ENCODE results near the gene CHCHD3. TPM values are rescaled to one million over a fixed set of nuclear protein-coding genes. Genes with fewer than 3 reads are reported as not detected.
"Not testable (repeated sequence)": the region's sequence is repeated elsewhere in the genome, so short reads cannot be mapped to it uniquely, and the experiment has no call there.

The CHCHD3 gene
- polyA plus RNA-seq, 1 donor: 56.8 TPM

DNA sequence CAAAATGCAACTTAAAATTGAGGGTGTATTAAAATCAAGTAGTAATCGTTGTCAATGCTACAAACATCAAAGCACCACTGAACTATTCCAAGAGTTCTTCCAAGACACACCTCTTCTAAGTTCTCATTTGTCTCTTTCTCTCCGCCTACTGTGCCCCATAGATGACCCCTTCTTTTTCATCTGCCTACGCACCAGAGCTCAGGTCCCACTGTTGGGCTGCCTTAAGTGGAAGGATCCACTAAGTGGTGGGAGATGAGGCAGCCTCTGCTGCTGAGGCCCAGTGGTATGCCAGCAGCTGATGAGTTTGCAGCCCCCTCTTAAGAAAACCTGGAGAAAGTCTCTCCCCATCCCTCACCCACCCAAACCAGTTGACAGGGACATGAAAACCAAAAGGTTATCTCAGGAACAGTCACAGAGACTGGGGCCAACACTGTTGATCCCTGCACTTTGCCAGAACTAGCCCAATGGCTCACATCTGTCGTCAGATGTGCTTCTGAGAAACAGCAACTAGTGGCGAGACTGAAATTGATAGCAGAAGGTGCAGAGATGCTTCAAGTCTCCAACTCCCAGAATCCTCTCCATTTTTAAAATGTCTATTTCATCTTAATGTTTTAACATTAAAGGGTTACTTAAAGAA, 88.4 kb downstream of the CHCHD3 start:
- Histone ChIP-seq H3K4me3 (ENCODE audit: low read length) (no peak overlapping the region), H3K9me3 (ENCODE audit: control insufficient read depth, low read depth, low read length) (no peaks in the 10 kb centered on the region), H3K4me1 (ENCODE audit: control insufficient read depth, insufficient read depth, low read length) (peaks cover 7% of the 10 kb centered on the region), H3K36me3 (ENCODE audit: control insufficient read depth, insufficient read depth, low read length) (no peaks in the 10 kb centered on the region), H3K27me3 (ENCODE audit: control insufficient read depth, insufficient read depth, low read length) (no peaks in the 10 kb centered on the region), H3K27ac (ENCODE audit: low read length) (no peak overlapping the region)
- DNase-seq: no peak
- 100% methylated on average over 1 of the region's 5 CpGs for WGBS (ENCODE audit: insufficient coverage, low lambda C conversion rate)

DNA sequence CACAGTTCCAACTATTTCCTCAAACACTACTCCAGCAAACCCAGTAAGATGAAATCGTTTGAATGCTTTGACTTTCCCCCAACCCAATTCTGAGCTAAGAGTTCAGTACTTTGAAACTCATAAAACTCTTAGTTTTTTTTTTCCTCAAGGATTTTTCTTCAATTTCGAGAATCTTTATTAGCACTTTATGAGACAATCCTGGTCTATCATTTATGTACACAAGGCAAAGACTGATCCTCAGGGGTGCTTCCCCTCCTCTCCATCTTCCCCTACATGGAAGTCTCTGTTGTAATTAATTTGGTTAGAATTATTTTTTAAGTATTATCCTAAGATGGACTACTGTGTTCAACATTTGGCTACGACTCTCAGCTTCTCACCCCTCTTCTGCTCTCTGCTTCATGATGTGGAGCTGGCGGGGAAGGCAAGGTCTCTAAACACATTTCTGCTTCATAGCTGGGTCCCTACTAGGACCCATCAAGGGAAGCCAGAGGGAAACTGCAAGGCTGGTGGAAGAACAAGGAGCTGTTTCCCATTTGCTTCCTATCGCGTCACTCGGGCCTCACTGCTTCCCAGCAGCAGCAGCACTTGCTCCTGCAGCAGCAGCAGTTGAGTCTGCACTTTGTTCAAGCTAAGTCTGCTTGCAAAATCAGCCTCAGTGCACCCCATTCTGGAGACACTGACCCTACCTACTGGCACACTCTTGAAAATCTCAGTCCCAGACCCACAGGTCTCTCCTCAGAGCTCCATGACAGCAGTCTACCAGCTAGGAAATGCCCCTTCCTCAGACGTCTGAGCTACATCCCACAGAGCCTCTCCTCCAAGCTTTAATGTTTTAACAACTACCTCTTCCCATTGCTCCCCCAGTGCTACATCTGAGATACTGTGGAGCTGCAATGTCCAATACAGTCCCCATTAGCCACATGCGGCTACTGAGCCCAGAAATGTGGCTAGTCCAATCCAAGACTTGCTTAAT, 90.0 kb downstream of the CHCHD3 start:
- H3K4me3 ChIP-seq (ENCODE audit: low read length): no peak overlapping the region
- WGBS (ENCODE audit: insufficient coverage, low lambda C conversion rate): 40% methylated on average over 1 of the region's 9 CpGs
- H3K9me3 ChIP-seq (ENCODE audit: control insufficient read depth, low read depth, low read length): no peaks in the 10 kb centered on the region
- no peaks in the 10 kb centered on the region for H3K36me3 ChIP-seq (ENCODE audit: control insufficient read depth, insufficient read depth, low read length)
- H3K27ac ChIP-seq (ENCODE audit: low read length): no peak overlapping the region
- H3K27me3 ChIP-seq (ENCODE audit: control insufficient read depth, insufficient read depth, low read length): no peaks in the 10 kb centered on the region
- H3K4me1 ChIP-seq (ENCODE audit: control insufficient read depth, insufficient read depth, low read length): peaks cover 7% of the 10 kb centered on the region
- DNase-seq: peak; percentile 23 to 58

DNA sequence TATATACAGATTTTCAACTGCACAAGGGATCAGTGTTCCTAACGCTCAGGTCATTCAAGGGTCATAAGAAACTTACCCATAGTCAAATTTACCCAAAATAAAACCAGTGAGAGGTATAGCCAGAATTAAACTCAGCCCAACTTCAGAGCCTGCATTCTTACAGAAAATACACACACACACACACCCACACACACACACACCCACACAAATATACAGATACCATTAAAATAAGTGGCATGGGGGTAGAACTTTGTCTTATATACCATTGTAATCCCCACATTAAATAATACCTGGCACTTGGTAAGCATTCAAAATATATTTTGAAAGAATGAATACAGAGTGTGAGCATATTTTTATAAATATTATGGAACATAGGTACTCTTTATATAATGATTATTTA, 93.8 kb downstream of the CHCHD3 start:
- no peaks in the 10 kb centered on the region for H3K36me3 ChIP-seq (ENCODE audit: control insufficient read depth, insufficient read depth, low read length)
- H3K27ac ChIP-seq (ENCODE audit: low read length): no peak overlapping the region
- DNase-seq: no peak
- H3K4me1 ChIP-seq (ENCODE audit: control insufficient read depth, insufficient read depth, low read length): peaks cover 7% of the 10 kb centered on the region
- H3K4me3 ChIP-seq (ENCODE audit: low read length): no peak overlapping the region
- peaks cover 4% of the 10 kb centered on the region for H3K9me3 ChIP-seq (ENCODE audit: control insufficient read depth, low read depth, low read length)
- no peaks in the 10 kb centered on the region for H3K27me3 ChIP-seq (ENCODE audit: control insufficient read depth, insufficient read depth, low read length)
- no CpG with 5 or more reads among the region's 1 CpG for WGBS (ENCODE audit: insufficient coverage, low lambda C conversion rate)

DNA sequence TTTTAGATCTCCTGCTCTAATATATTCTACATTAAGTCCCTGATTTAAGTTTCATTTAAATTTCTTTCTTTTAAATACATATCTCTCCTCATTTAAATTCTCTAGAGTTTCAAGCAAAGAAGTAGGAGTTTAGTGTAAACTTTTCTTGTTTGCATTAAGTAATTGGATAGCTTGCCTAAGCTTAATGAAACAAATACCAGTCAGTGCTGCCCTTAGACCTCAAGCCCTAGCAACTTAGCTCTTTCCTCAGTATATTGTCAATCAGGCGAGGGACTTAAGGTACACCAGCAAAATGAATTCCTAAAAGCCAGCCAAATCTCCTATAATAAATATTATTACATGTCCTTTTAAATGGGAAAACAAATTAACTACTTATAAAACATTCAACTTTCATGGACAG, 101.5 kb downstream of the CHCHD3 start:
- Histone ChIP-seq H3K36me3 (ENCODE audit: control insufficient read depth, insufficient read depth, low read length) (no peaks in the 10 kb centered on the region), H3K4me3 (ENCODE audit: low read length) (no peak overlapping the region), H3K27me3 (ENCODE audit: control insufficient read depth, insufficient read depth, low read length) (no peaks in the 10 kb centered on the region), H3K4me1 (ENCODE audit: control insufficient read depth, insufficient read depth, low read length) (no peaks in the 10 kb centered on the region), H3K27ac (ENCODE audit: low read length) (no peak overlapping the region), H3K9me3 (ENCODE audit: control insufficient read depth, low read depth, low read length) (peaks cover 4% of the 10 kb centered on the region)
- no peak for DNase-seq
- WGBS (ENCODE audit: insufficient coverage, low lambda C conversion rate): no CpG with 5 or more reads among the region's 1 CpG

DNA sequence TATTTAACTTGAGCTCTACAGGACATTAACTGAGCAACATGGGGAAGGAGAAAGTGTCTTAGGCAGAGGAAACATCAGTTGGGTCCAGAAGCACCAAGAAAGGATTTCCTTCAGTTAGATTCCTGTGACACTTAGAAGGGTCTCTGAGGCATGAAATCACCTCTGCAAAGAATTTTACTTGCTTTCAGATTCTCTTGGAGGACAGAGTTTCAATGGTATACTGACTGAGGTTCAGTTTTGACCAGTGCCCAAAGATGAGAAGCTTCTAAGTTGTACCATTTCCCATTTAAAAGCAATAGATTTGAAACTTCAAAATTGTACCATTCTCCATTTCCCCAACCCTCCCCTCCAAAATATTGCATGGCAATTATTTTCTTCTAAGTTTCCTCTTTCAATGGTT, 102.4 kb downstream of the CHCHD3 start:
- peaks cover 4% of the 10 kb centered on the region for H3K9me3 ChIP-seq (ENCODE audit: control insufficient read depth, low read depth, low read length)
- no peaks in the 10 kb centered on the region for H3K36me3 ChIP-seq (ENCODE audit: control insufficient read depth, insufficient read depth, low read length)
- DNase-seq: no peak
- H3K4me3 ChIP-seq (ENCODE audit: low read length): no peak overlapping the region
- no peak overlapping the region for H3K27ac ChIP-seq (ENCODE audit: low read length)
- H3K4me1 ChIP-seq (ENCODE audit: control insufficient read depth, insufficient read depth, low read length): no peaks in the 10 kb centered on the region
- no peaks in the 10 kb centered on the region for H3K27me3 ChIP-seq (ENCODE audit: control insufficient read depth, insufficient read depth, low read length)

DNA sequence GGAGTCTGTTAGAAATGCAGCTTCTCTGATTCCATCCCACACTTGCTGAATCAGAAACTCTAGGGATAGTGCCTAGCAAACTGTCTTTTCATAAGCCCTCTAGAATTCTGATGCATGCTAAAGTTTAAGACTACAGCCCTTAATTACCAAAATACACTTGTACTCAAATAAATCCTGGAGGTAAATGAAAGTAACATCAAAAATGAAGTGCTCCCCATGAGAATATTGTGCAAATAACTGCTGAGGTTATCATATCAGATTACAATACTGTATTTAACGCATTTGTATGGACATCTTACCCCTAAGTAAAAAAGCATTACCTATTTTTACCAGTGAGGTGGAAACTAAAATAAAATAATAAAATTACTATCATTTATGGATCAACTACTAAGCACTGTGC, 104.7 kb downstream of the CHCHD3 start:
- no peaks in the 10 kb centered on the region for H3K4me1 ChIP-seq (ENCODE audit: control insufficient read depth, insufficient read depth, low read length)
- WGBS (ENCODE audit: insufficient coverage, low lambda C conversion rate): 100% methylated on average over 1 of the region's 1 CpG

DNA sequence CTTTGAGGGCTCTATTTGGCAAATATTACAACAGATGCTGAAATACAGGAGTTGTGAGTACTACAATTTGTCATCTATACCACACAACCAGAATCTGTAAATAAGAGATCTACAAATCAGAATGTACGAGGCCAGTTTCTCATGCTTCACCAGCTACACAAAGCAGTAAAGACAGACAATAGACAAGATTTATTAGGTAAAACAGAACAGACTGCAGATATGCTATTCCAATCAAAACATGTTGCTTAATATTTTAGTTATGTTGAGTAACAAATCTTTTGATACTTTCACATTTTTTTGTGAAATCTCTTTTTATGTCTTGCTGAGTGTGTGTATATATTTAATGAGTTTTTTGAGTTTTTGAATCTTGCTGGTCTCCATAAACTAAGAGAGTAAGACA, 109.1 kb downstream of the CHCHD3 start:
- no peaks in the 10 kb centered on the region for H3K4me1 ChIP-seq (ENCODE audit: control insufficient read depth, insufficient read depth, low read length)
- WGBS (ENCODE audit: insufficient coverage, low lambda C conversion rate): no CpG with 5 or more reads among the region's 1 CpG
- H3K36me3 ChIP-seq (ENCODE audit: control insufficient read depth, insufficient read depth, low read length): peaks cover 11% of the 10 kb centered on the region
- DNase-seq: no peak
- no peak overlapping the region for H3K27ac ChIP-seq (ENCODE audit: low read length)
- H3K9me3 ChIP-seq (ENCODE audit: control insufficient read depth, low read depth, low read length): no peaks in the 10 kb centered on the region
- no peaks in the 10 kb centered on the region for H3K27me3 ChIP-seq (ENCODE audit: control insufficient read depth, insufficient read depth, low read length)
- no peak overlapping the region for H3K4me3 ChIP-seq (ENCODE audit: low read length)

More for the DNA sequence above, 104.7 kb downstream of the CHCHD3 start:
- Histone ChIP-seq H3K9me3 (ENCODE audit: control insufficient read depth, low read depth, low read length) (no peaks in the 10 kb centered on the region), H3K27me3 (ENCODE audit: control insufficient read depth, insufficient read depth, low read length) (no peaks in the 10 kb centered on the region), H3K36me3 (ENCODE audit: control insufficient read depth, insufficient read depth, low read length) (peaks cover 11% of the 10 kb centered on the region), H3K4me3 (ENCODE audit: low read length) (no peak overlapping the region), H3K27ac (ENCODE audit: low read length) (no peak overlapping the region)
- no peak for DNase-seq

DNA sequence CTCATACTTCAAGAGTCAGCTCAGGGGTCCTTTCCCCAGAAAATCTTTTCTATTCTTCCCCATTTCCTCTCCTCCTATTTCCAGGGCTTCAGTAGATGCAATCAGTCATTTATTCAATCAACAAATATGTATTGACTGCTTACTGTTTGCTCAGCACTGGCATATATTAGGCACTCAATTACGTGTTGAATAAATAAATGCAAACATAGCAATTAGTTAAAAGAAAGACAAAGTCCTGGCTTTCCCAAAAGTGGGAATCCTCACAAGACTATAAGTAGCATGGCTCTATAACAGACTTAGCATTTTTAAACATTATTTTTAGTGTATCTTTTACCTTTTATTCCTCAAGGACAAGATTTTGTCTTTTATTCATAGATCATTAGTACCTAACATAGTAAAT, 111.6 kb downstream of the CHCHD3 start:
- no CpG with 5 or more reads among the region's 1 CpG for WGBS (ENCODE audit: insufficient coverage, low lambda C conversion rate)

DNA sequence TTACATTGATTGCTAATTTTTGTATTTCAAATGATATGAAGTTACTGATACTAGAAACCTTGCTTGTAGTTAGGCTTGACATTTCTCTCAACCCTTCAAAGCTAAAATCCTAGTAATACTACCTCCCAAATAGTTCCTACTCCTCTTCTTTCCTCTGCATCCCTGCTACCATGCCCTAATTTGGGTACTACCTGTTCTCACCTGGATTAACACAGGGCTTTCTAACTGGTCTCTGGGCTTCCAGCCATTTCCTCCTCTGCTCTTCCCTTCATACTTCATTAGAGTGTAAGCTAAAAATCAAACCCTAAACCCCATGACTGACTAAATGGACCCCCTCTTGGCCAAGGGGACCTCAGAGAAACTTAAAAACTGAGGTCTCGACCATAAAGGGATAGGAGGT, 112.4 kb downstream of the CHCHD3 start:
- H3K4me1 ChIP-seq (ENCODE audit: control insufficient read depth, insufficient read depth, low read length): no peaks in the 10 kb centered on the region
- H3K27me3 ChIP-seq (ENCODE audit: control insufficient read depth, insufficient read depth, low read length): no peaks in the 10 kb centered on the region
- no peaks in the 10 kb centered on the region for H3K9me3 ChIP-seq (ENCODE audit: control insufficient read depth, low read depth, low read length)
- peaks cover 11% of the 10 kb centered on the region for H3K36me3 ChIP-seq (ENCODE audit: control insufficient read depth, insufficient read depth, low read length)
- H3K27ac ChIP-seq (ENCODE audit: low read length): no peak overlapping the region
- no peak overlapping the region for H3K4me3 ChIP-seq (ENCODE audit: low read length)
- no peak for DNase-seq
- no CpG with 5 or more reads among the region's 1 CpG for WGBS (ENCODE audit: insufficient coverage, low lambda C conversion rate)

More for the DNA sequence above, 111.6 kb downstream of the CHCHD3 start:
- H3K4me1 ChIP-seq (ENCODE audit: control insufficient read depth, insufficient read depth, low read length): no peaks in the 10 kb centered on the region
- H3K27ac ChIP-seq (ENCODE audit: low read length): no peak overlapping the region
- H3K9me3 ChIP-seq (ENCODE audit: control insufficient read depth, low read depth, low read length): no peaks in the 10 kb centered on the region
- DNase-seq: no peak
- H3K27me3 ChIP-seq (ENCODE audit: control insufficient read depth, insufficient read depth, low read length): no peaks in the 10 kb centered on the region
- peaks cover 11% of the 10 kb centered on the region for H3K36me3 ChIP-seq (ENCODE audit: control insufficient read depth, insufficient read depth, low read length)
- H3K4me3 ChIP-seq (ENCODE audit: low read length): no peak overlapping the region

DNA sequence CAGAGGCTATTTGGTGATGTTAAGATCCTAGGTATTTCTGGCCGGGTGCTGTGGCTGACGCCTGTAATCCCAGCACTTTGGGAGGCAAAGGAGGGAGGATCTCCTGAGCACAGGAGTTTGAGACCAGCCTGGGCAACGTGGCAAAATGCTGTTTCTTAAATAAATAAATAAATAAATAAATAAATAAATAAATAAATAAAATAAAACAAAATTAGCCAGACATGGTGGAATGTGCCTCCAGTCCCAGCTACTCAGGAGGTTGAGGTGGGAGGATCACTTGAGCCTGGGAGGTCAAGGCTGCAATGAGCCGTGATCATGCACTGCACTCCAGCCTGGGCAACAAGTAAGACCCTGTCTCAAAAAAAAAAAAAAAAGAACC, 114.4 kb downstream of the CHCHD3 start:
- not testable (repeated sequence) for H3K36me3 ChIP-seq (ENCODE audit: control insufficient read depth, insufficient read depth, low read length); H3K4me1 ChIP-seq (ENCODE audit: control insufficient read depth, insufficient read depth, low read length); H3K27me3 ChIP-seq (ENCODE audit: control insufficient read depth, insufficient read depth, low read length); DNase-seq; H3K9me3 ChIP-seq (ENCODE audit: control insufficient read depth, low read depth, low read length); H3K27ac ChIP-seq (ENCODE audit: low read length); H3K4me3 ChIP-seq (ENCODE audit: low read length)
- WGBS (ENCODE audit: insufficient coverage, low lambda C conversion rate): no CpG with 5 or more reads among the region's 4 CpGs
